H1 (cell line): ENCODE measurements around the gene SULT2B1. TPM values are rescaled to one million over a fixed set of nuclear protein-coding genes. Genes with fewer than 3 reads are reported as not detected.

ENCODE experiments used
- CTCF ChIA-PET: fragments of 300-600 bp; sonication (Branson Sonifier 250); formaldehyde crosslinking; loops from one replicate; lab custom pipeline; 2021; ENCODE audit not compliant: partially characterized antibody; lab: Charles Lee
- POLR2A ChIA-PET: fragments of 300-600 bp; sonication (Branson Sonifier 250); formaldehyde crosslinking; loops from one replicate; lab custom pipeline; 2021; ENCODE audit warnings: inconsistent platforms; ENCODE audit not compliant: partially characterized antibody; lab: Charles Lee
- DNase-seq, 2 experiments: peaks; one replicate each; pipeline versions ENCODE4 v3.0.0 to v3.0.0-alpha.2; 2010 to 2022; ENCODE audit warnings: low spot score in 2 of 2, low read depth in 1 of 2, mixed read lengths in 1 of 2
- FAIRE-seq: peaks from 2 replicates; lab custom pipeline; 2011; peaks lifted over from hg19 to GRCh38; lab: Jason Lieb, UNC
- H2AFZ ChIP-seq: 2 replicates; pipeline ENCODE4 v1.8.1; 2012; ENCODE audit warnings: low read length, inconsistent platforms
- H2AK5ac ChIP-seq: 2 replicates; pipeline ENCODE4 v1.6.1; 2013; ENCODE audit warnings: low read depth, low read length
- H2BK120ac ChIP-seq: replicated peaks from 2 replicates; pipeline ENCODE3; 2013; ENCODE audit warnings: low read depth, low read length, inconsistent platforms
- H2BK12ac ChIP-seq: 2 replicates; pipeline ENCODE4 v1.6.1; 2013; ENCODE audit warnings: low read depth, low read length
- H2BK15ac ChIP-seq: 2 replicates; pipeline ENCODE4 v1.6.1; 2013; ENCODE audit warnings: low read length
- H2BK20ac ChIP-seq: 2 replicates; pipeline ENCODE4 v1.6.1; 2013; ENCODE audit warnings: low read length
- H2BK5ac ChIP-seq: 2 replicates; pipeline ENCODE4 v1.6.1; 2013; ENCODE audit warnings: low read depth, low read length
- H3K14ac ChIP-seq: 2 replicates; pipeline ENCODE4 v1.6.1; 2013; ENCODE audit warnings: inconsistent platforms; ENCODE audit not compliant: insufficient read length
- H3K18ac ChIP-seq: 2 replicates; pipeline ENCODE4 v1.6.1; 2013; ENCODE audit warnings: low read length; ENCODE audit errors: extremely low read depth
- H3K23ac ChIP-seq: 2 replicates; pipeline ENCODE4 v1.6.1; 2013; ENCODE audit warnings: inconsistent platforms; ENCODE audit not compliant: insufficient read length
- H3K23me2 ChIP-seq: 2 replicates; pipeline ENCODE4 v1.6.1; 2013; ENCODE audit warnings: low read depth, low read length
- H3K27ac ChIP-seq: 2 replicates; pipeline ENCODE4 v1.6.1; 2011; ENCODE audit warnings: low read depth, low read length, inconsistent platforms
- H3K27me3 ChIP-seq, 4 experiments: replicated peaks in 1 of 4; 1 replicate in 1 of 4; 2 replicates in 3 of 4; pipeline versions ENCODE4 v1.6.1 to v1.8.1; 2011 to 2013; ENCODE audit warnings: low read length in 3 of 4, mild to moderate bottlenecking in 3 of 4, inconsistent platforms in 2 of 4, mixed read lengths in 2 of 4, moderate library complexity in 1 of 4; ENCODE audit not compliant: control insufficient read depth in 3 of 4, insufficient read depth in 3 of 4; ENCODE audit errors: extremely low read depth in 1 of 4
- H3K36me3 ChIP-seq, 4 experiments: 2 replicates each; pipeline versions ENCODE4 v1.6.1 to v1.8.1; 2011 to 2013; ENCODE audit warnings: mild to moderate bottlenecking in 4 of 4, low read length in 3 of 4, moderate library complexity in 2 of 4, control low read depth in 1 of 4, inconsistent platforms in 1 of 4; ENCODE audit not compliant: insufficient read depth in 4 of 4, control insufficient read depth in 2 of 4
- H3K4ac ChIP-seq: replicated peaks from 2 replicates; pipeline ENCODE3; 2013; ENCODE audit warnings: low read length, low read depth, mixed read lengths, inconsistent platforms; ENCODE audit not compliant: insufficient read length
- H3K4me1 ChIP-seq, 4 experiments: replicated peaks in 1 of 4; 1 replicate in 1 of 4; 2 replicates in 3 of 4; pipeline versions ENCODE4 v1.6.1 to v1.8.1; 2011 to 2013; ENCODE audit warnings: low read length in 3 of 4, inconsistent platforms in 2 of 4, mixed read lengths in 1 of 4; ENCODE audit not compliant: insufficient read depth in 4 of 4, control insufficient read depth in 3 of 4
- H3K4me2 ChIP-seq, 2 experiments: 2 replicates each; pipeline versions ENCODE4 v1.6.1 to v1.8.1; 2011 to 2013; ENCODE audit warnings: low read depth in 2 of 2, low read length in 2 of 2, control low read depth in 1 of 2, inconsistent platforms in 1 of 2, mild to moderate bottlenecking in 1 of 2; ENCODE audit not compliant: insufficient read depth in 1 of 2
- H3K4me3 ChIP-seq, 4 experiments: fragments of 200-600, 300-600 bp in 1 of 4; sonication (generic), shearing (Covaris generic), sonication (Bioruptor Twin) in 1 of 4; 2 replicates each; pipeline versions ENCODE4 v1.5.1 to v1.8.1; 2011 to 2016; ENCODE audit warnings: low read length in 4 of 4, low read depth in 3 of 4, control low read depth in 2 of 4, inconsistent platforms in 2 of 4, mild to moderate bottlenecking in 2 of 4, mixed read lengths in 1 of 4, moderate library complexity in 1 of 4; ENCODE audit not compliant: insufficient read depth in 2 of 4; ENCODE audit errors: extremely low read depth in 1 of 4
- H3K56ac ChIP-seq: replicated peaks from 2 replicates; pipeline ENCODE3; 2013; ENCODE audit warnings: low read depth, mild to moderate bottlenecking, mixed read lengths, low read length, inconsistent platforms; ENCODE audit not compliant: insufficient read length
- H3K79me1 ChIP-seq: 2 replicates; pipeline ENCODE4 v1.6.1; 2013; ENCODE audit warnings: low read depth, low read length, control low read depth
- H3K79me2 ChIP-seq, 2 experiments: 2 replicates each; pipeline versions ENCODE4 v1.6.1 to v1.8.1; 2012 to 2013; ENCODE audit warnings: low read length in 2 of 2, mild to moderate bottlenecking in 2 of 2, inconsistent platforms in 1 of 2; ENCODE audit not compliant: insufficient read depth in 2 of 2, control insufficient read depth in 1 of 2
- H3K9ac ChIP-seq, 4 experiments: replicated peaks in 1 of 4; 1 replicate in 1 of 4; 2 replicates in 3 of 4; pipeline versions ENCODE4 v1.6.1 to v1.8.1; 2011 to 2013; ENCODE audit warnings: low read depth in 3 of 4, low read length in 3 of 4, control low read depth in 2 of 4, mild to moderate bottlenecking in 2 of 4, moderate library complexity in 2 of 4, inconsistent platforms in 1 of 4; ENCODE audit errors: extremely low read depth in 1 of 4
- H3K9me3 ChIP-seq, 2 experiments: 2 replicates each; pipeline versions ENCODE4 v1.6.1 to v1.8.1; 2012 to 2013; ENCODE audit warnings: mild to moderate bottlenecking in 2 of 2, moderate library complexity in 2 of 2, control low read depth in 1 of 2, inconsistent platforms in 1 of 2, low read depth in 1 of 2, low read length in 1 of 2, mixed read lengths in 1 of 2; ENCODE audit not compliant: insufficient read depth in 2 of 2
- H4K20me1 ChIP-seq, 2 experiments: replicated peaks in 1 of 2; 2 replicates each; pipeline versions ENCODE3 to v1.8.1; 2011 to 2013; ENCODE audit warnings: inconsistent platforms in 2 of 2, low read length in 2 of 2, mild to moderate bottlenecking in 1 of 2; ENCODE audit not compliant: insufficient read depth in 2 of 2, control insufficient read depth in 1 of 2
- H4K5ac ChIP-seq: 2 replicates; pipeline ENCODE4 v1.6.1; 2013; ENCODE audit warnings: low read length, low read depth, mixed read lengths, inconsistent platforms; ENCODE audit not compliant: insufficient read length
- H4K8ac ChIP-seq: 2 replicates; pipeline ENCODE4 v1.8.0; 2013; ENCODE audit warnings: mild to moderate bottlenecking, moderate library complexity, low read length, inconsistent platforms; ENCODE audit not compliant: insufficient read depth; ENCODE audit errors: extremely low read depth
- H4K91ac ChIP-seq: replicated peaks from 2 replicates; pipeline ENCODE3; 2013; ENCODE audit warnings: low read length, mixed read lengths, inconsistent platforms; ENCODE audit not compliant: insufficient read length
- ASH2L ChIP-seq: fragments of 200-600, 300-600 bp; sonication (generic); IDR thresholded peaks from one replicate; pipeline ENCODE4 v1.7.1; 2017; ENCODE audit warnings: low read length
- EGR1 ChIP-seq: IDR thresholded peaks from 2 replicates; pipeline ENCODE4 v1.6.1; 2011; ENCODE audit warnings: low read depth, low read length, borderline replicate concordance
- HDAC6 ChIP-seq: IDR thresholded peaks from one replicate; pipeline ENCODE4 v1.7.1; 2012; ENCODE audit warnings: low read depth, mild to moderate bottlenecking, inconsistent platforms, low read length, moderate library complexity
- KDM1A ChIP-seq: fragments of 200-600, 300-600 bp; sonication (generic); IDR thresholded peaks from 2 replicates; pipeline ENCODE4 v1.7.1; 2016; ENCODE audit warnings: mild to moderate bottlenecking, low read length, borderline replicate concordance
- KDM5A ChIP-seq: fragments of 200-600 bp; IDR thresholded peaks from 2 replicates; pipeline ENCODE4 v1.7.1; 2012; ENCODE audit warnings: mild to moderate bottlenecking, low read length, inconsistent platforms, mixed read lengths
- POU5F1 ChIP-seq: IDR thresholded peaks from 2 replicates; pipeline ENCODE4 v1.6.1; 2011; ENCODE audit warnings: low read depth, mild to moderate bottlenecking, low read length, moderate library complexity
- RXRA ChIP-seq: IDR thresholded peaks from 2 replicates; pipeline ENCODE4 v1.6.1; 2011; ENCODE audit warnings: low read depth, mild to moderate bottlenecking, low read length, moderate library complexity; ENCODE audit not compliant: insufficient read depth
- SIRT6 ChIP-seq: IDR thresholded peaks from one replicate; pipeline ENCODE4 v1.7.1; 2012; ENCODE audit warnings: low read length, inconsistent platforms
- SP1 ChIP-seq: IDR thresholded peaks from 2 replicates; pipeline ENCODE4 v1.6.1; 2011; ENCODE audit warnings: low read depth, low read length
- SP4 ChIP-seq: IDR thresholded peaks from 2 replicates; pipeline ENCODE4 v1.6.1; 2012; ENCODE audit warnings: low read length, inconsistent platforms
- TBP ChIP-seq: IDR thresholded peaks from 2 replicates; pipeline ENCODE4 v1.6.1; 2011; ENCODE audit warnings: low read depth, low read length, improper control_type of control experiment
- TEAD4 ChIP-seq: IDR thresholded peaks from 2 replicates; pipeline ENCODE4 v1.6.1; 2012; ENCODE audit warnings: low read depth, low read length, inconsistent platforms, mixed read lengths
- ZNF274 ChIP-seq: IDR thresholded peaks from 2 replicates; pipeline ENCODE4 v1.7.0; 2012; ENCODE audit warnings: low read length, borderline replicate concordance; ENCODE audit errors: extremely low read depth
- WGBS, 2 experiments: shearing (Covaris generic) in 1 of 2; methylation state at CpG; one replicate each; pipeline versions ENCODE4 v1.1.6 to v1.1.7; 2013 to 2015; ENCODE audit warnings: low lambda C conversion rate in 2 of 2, mixed read lengths in 2 of 2, inconsistent platforms in 1 of 2, low coverage in 1 of 2, missing lambda C conversion rate in 1 of 2; ENCODE audit not compliant: insufficient replicate concordance in 2 of 2, insufficient coverage in 1 of 2, insufficient read length in 1 of 2; ENCODE audit errors: extremely low coverage in 1 of 2, missing lambda C conversion rate in 1 of 2; 5-methylcytosine and 5-hydroxymethylcytosine counted together
- polyA plus RNA-seq, 7 experiments: library from polyadenylated mRNA; depleted of rRNA in 3 of 7; stranded (reverse) in 5 of 7; unstranded in 2 of 7; fragments of >200 nt in 5 of 7; fragments of 200-250 nt in 2 of 7; gene quantifications; 1 replicate in 5 of 7; 2 replicates in 1 of 7; 4 replicates in 1 of 7; pipeline versions ENCODE4 v1.2.1 to v1.2.3, GENCODE V29; 2011 to 2013; ENCODE audit warnings: missing spikeins in 2 of 7, mixed read lengths in 2 of 7
- total RNA-seq: library from RNA; stranded (reverse); fragmentation: NEBNext Ultra II Directional; extraction: Animal tissue kit (Norgen Biotek cat#: 25700); gene quantifications from 2 replicates; pipeline ENCODE4 v1.2.1, GENCODE V29; 2021

Gene SULT2B1
- total and polyA plus RNA-seq, 2 of the 8 experiments (the other 6 are each of a cell fraction or from before 2014, with no cell fraction given) = 1.5 to 2.6 TPM

- H2BK15ac ChIP-seq = no peak overlapping the region; the same call in 1 of the 2 replicates
- no peak overlapping the region for H3K23ac ChIP-seq
- H3K18ac ChIP-seq = 0 out of 2 replicates have a peak overlapping the region, but pooled peaks have one; percentile 24
- no peak overlapping the region for H4K91ac ChIP-seq
- H3K9ac ChIP-seq = no peak overlapping the region
- no peak overlapping the region for H2AK5ac ChIP-seq
- DNase-seq (no peak), FAIRE-seq (no peak)
- no peak overlapping the region; the same call in 1 of the 2 replicates for H3K27ac ChIP-seq
- no peak overlapping the region for H3K14ac ChIP-seq
- peak overlapping the region; percentile 55; the same call in 1 of the 2 replicates for H2BK20ac ChIP-seq
- H3K23me2 ChIP-seq = no peaks in the 10 kb centered on the region
- no peak overlapping the region for H2BK5ac ChIP-seq
- POLR2A ChIA-PET = interaction anchor here (0.6 to 2.4 kb wide), 9 partner anchors 10 to 159 kb away, joined by 3 to 9 read pairs (median 4); partner anchors contain the start of gene FAM83E
- H3K4ac ChIP-seq = no peak overlapping the region
- H3K79me1 ChIP-seq = no peaks in the 10 kb centered on the region
- H4K5ac ChIP-seq = no peak overlapping the region
- H3K56ac ChIP-seq = no peak overlapping the region
- peak overlapping the region; percentile 87 for H2BK12ac ChIP-seq
- no peak overlapping the region; a peak in 1 of 4 replicates for H3K4me2 ChIP-seq
- H3K4me1 ChIP-seq = peaks cover 0 to 8% (median 3%) of the 10 kb centered on the region in 4 experiments; a peak in 5 of 7 replicates
- H4K20me1 ChIP-seq = no peaks in the 10 kb centered on the region
- H3K9me3 ChIP-seq = no peaks in the 10 kb centered on the region
- H3K36me3 ChIP-seq = no peaks in the 10 kb centered on the region
- TF ChIP-seq TBP (no peak), SP4 (no peak), HDAC6 (no peak), ASH2L (no peak), KDM1A (no peak), RXRA (no peak), TEAD4 (no peak), EGR1 (no peak), KDM5A (no peak), ZNF274 (no peak), POU5F1 (no peak), SIRT6 (no peak), SP1 (no peak)
- no peak overlapping the region for H3K4me3 ChIP-seq
- H3K27me3 ChIP-seq = no peaks in the 10 kb centered on the region; a peak in 1 of 7 replicates
- H2AFZ ChIP-seq = peak overlapping the region; percentile 86
- H4K8ac ChIP-seq = peak overlapping the region; percentile 80; the same call in 1 of the 2 replicates
- WGBS, 2 experiments = 67% methylated on average over 12 of the region's 12 CpGs; no CpG with 5 or more reads in 1 of the 2 experiments
- no peaks in the 10 kb centered on the region for H3K79me2 ChIP-seq
- peak overlapping the region; percentile 66 for H2BK120ac ChIP-seq
- CTCF ChIA-PET = interaction anchor here (0.7 to 4.6 kb wide), 12 partner anchors 10 to 1977 kb away, joined by 3 to 29 read pairs (median 5); no protein-coding TSS in a partner anchor
These were observed 21.2 kb downstream of the SULT2B1 start for GRCh38 chr19:48573163-48573505.
